ENCODE data around the gene RGS5.
"Not testable (repeated sequence)": the region's sequence is repeated elsewhere in the genome, so short reads cannot be mapped to it uniquely, and the experiment has no call there.

The RGS5 gene, protein sequence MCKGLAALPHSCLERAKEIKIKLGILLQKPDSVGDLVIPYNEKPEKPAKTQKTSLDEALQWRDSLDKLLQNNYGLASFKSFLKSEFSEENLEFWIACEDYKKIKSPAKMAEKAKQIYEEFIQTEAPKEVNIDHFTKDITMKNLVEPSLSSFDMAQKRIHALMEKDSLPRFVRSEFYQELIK

DNA sequence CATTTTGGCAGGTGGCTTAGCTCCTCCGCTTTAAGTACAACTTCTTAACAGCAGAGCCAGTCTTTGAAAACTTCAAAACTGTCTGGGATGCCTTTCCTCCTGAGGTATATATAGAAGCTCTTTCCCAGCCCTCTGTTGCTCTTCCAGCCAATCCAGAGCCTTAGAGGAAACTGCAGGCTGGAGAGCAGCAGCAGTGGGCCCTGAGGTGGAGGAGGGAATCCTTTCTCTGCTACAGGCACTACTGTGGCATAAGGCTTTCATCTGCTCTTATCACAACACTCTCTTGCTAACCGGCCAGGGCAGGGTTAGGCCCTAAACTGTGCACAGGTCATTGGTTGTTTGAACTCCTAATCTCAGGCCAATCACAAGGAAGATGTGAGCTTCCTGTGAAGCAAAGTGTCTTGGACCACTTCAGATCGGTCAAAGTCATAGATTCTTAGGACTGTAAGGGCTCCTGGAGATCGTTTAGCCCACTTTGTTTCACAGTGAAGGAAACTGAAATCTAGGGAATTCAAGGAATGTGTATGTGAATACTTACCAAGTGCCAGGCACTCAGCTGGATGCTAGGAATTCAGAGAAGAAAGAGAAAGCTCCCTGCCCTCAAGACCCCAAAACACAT is at the start of gene RGS5:
TSS of gene RGS5 (minus strand) at position 84 of the 619 bp plus-strand sequence. CDS start at position 3, 81 bp downstream.
- H3K4me3 ChIP-seq (ENCODE audit: low read depth, low read length): no peak within 1 kb of the TSS
- no peak for DNase-seq (ENCODE audit: low read depth)

DNA sequence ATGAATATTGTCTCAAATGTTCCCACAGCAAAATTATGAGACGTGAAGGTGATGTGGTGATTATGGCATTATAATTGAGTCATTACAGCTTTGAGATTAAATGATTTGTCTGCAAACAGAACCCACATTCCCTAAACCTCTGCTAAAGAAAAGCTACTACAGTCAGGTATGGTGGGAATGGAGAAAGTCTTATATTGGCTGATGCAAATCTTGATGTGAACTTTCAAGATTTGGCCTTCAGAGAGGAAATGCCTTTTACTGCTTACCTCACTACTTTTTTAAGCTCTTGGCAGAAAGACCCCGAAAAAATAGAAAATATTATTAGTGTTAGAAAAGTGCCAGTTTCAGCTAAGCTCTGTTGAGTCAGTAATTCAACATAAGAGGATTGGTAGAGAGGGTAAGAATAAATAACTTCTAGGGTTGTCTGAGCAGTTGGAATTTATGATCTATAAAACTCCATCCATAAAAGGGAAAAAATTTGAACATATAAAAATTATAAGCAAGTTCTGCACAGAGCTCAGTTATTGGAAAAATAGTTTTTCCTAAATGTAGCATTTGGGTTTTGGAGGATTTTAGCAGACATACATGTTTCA is 47.8 kb upstream of the RGS5 start:
- DNase-seq (ENCODE audit: low read depth): no peak

DNA sequence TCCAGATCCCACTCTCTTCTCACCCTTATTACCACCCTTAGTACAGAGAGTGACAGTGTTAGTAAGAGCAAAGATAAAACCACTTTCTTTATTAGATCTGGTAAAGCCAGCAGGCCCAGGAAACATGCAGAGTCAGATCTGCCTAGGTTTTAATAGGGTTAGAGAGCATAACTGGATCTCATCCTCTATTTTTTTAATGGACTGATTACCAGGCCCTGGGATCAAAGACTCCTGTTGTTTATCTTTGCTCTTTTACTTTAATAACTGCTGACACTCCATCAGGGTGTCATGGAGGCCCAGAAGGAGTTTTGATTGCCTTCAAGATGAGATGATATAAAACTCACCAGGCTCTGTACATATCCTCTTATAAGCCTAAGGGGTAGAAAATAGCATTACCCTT is 45.3 kb upstream of the RGS5 start:
- no peak overlapping the region for H3K4me3 ChIP-seq (ENCODE audit: low read depth, low read length)
- no peak for DNase-seq (ENCODE audit: low read depth)

More for the DNA sequence above, 47.8 kb upstream of the RGS5 start:
- no peak overlapping the region for H3K4me3 ChIP-seq (ENCODE audit: low read depth, low read length)

DNA sequence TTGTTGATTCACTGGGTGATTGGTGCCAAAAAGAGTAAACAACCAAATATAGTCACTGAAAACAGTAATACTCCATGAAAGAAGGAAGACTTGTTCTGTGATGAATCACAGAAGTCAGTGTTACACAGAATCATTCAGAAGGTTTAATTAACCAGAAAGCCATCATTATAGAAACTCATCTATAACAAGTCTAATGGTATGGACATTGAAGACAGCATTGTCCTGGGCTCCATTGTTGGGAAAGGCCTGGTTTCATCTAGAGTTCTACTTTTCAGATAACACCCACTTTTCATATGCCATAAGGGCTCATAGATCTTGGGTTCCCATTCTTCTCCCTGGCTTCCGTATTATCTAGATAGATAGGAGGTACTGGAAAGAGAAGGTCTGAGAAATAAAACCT is 41.9 kb upstream of the RGS5 start:
- H3K4me3 ChIP-seq (ENCODE audit: low read depth, low read length); DNase-seq (ENCODE audit: low read depth): not testable (repeated sequence)

DNA sequence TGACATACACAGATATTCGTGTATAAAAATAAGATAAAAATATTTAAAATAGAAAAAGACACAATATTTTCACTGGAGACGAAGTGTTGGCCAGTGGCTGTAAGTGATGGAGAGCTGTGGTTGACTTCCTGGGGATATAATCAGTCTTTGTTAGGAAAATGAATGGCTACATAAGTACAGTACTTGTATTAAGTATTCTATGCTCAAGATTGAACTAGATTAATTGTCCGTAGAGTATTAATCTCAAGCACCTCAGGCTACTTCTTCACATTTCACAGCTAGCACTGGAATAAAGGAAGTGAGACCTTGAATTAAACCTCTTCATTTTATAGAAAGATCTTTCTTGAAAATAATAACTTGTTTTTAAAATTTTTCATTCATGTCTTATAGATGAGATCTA is 39.0 kb upstream of the RGS5 start:
- H3K4me3 ChIP-seq (ENCODE audit: low read depth, low read length): no peak overlapping the region
- no peak for DNase-seq (ENCODE audit: low read depth)

DNA sequence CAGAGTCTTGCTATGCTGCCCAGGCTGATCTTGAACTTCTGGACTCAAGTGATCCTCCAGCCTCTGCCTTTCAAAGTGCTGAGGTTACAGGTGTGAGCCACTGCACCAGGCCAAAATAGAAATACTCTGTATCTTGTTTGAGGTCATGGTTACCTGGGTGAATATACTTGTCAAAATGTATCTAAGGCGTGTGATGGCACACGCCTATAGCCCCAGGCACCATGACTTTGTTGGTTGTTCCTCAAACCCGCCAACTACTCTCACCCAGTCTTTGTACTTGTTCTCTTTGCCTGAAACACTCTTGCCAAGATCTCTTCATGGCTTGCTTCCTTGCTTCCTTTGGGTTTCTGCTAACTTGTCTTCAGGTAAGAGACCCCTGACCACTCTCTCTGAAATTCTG is 38.0 kb upstream of the RGS5 start:
- no peak overlapping the region for H3K4me3 ChIP-seq (ENCODE audit: low read depth, low read length)
- DNase-seq (ENCODE audit: low read depth): no peak

DNA sequence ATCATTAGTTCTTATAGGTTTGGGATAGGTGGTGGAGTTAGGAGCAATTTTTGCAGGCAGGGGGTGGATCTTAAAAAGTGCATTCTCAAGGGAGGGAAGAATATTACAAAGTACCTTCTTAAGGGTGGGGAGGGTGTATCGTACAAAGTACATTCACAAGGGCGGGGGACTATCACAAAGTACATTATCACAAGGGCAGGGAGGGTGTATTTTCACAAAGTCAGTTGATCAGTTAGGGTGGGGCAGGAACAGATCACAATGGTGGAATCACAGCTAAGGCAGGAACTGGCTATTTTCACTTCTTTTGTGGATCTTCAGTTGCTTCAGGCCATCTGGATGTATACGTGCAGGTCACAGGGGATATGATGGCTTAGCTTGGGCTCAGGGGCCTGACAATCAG is 30.9 kb upstream of the RGS5 start:
- H3K4me3 ChIP-seq (ENCODE audit: low read depth, low read length); DNase-seq (ENCODE audit: low read depth): not testable (repeated sequence)

DNA sequence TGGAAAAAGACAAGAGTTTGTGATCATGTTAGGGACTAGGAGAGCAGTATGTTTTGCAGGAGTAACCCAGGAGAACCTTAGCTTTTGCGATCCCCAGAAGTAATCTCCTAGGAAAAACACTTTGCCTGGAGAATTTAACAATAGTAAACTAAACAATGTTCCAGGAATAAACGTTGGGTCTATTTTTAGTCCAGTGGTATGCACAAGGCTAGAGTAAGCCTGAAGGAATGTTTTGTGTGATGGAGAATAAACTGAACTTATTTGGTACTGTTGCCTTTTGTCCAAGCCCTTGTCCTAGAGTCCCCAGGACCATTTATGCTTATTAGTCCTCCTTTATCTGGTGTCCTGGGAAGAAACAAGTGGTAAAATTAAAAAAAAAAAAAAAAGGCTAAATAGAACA is 28.7 kb upstream of the RGS5 start:
- DNase-seq (ENCODE audit: low read depth): peak; percentile 9
- H3K4me3 ChIP-seq (ENCODE audit: low read depth, low read length): no peak overlapping the region

DNA sequence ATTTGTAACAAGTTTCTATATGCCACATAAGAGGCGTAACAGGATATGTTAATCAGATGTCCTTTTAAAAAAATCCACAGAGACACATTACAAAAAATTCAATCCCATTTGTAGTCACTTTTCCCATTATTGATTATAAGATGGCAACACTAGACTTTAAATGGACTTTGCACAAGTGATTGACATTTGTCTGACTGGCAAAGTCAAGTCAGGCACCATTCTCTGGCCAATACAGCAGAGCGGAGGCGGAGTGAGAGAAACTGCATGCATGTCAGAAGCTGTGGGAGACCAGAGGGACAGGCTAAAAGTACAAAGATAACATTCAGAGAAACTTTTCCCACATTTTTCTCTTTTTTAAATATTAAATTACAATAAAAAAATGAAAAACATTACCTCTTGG is 28.1 kb upstream of the RGS5 start:
- no peak overlapping the region for H3K4me3 ChIP-seq (ENCODE audit: low read depth, low read length)
- no peak for DNase-seq (ENCODE audit: low read depth)

DNA sequence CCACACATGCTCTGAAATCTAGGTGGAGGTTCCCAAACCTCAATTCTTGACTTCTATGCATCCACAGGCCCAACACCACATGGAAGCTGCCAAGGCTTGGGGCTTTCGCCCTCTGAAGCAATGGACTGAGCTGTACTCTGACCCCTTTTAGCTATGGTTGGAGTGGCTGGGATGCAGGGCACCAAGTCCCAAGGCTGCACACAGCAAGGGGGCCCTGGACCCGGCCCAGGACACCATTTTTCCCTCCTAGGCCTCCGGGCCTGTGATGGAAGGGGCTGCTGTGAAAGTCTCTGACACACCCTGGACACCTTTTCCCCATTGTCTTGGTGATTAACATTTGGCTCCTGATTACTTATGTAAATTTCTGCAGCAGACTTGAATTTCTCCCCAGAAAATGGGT is 25.6 kb upstream of the RGS5 start:
- DNase-seq (ENCODE audit: low read depth); H3K4me3 ChIP-seq (ENCODE audit: low read depth, low read length): not testable (repeated sequence)

DNA sequence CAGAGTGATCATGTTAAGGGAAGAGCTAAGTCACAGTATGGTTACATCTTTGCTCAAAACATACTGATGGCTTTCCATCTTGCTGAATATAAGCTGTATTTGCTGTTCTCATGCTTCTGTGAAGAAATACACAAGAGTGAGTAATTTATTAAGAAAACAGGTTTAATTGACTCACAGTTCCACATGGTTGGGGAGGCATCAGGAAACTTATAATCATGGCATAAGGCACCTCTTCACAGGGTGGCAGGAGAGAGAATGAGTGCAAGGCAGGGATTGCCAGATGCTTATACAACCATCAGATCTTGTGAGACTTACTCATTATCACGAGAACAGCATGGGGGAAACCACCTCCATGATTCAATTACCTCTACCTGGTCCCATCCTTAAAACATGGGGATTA is 24.4 kb upstream of the RGS5 start:
- H3K4me3 ChIP-seq (ENCODE audit: low read depth, low read length): no peak overlapping the region
- DNase-seq (ENCODE audit: low read depth): no peak

DNA sequence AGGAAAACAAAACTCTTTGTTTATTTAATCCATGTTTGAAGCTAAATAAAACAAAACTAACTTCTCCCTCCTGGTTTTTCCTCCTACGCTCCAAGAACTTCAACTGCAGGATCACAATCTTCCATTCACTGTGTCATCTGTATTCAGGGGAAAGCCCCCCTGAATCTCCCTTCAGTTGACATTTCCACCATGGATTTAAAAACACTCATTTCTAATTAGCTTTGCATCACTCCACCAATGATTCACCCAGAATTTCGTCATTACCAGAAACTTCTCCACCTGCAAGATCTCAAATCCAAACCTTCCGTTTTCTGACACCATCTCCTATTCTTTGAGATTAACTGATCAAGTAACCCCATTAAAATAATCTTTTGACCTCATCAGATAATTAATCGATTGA is 10.9 kb upstream of the RGS5 start:
- no peak for DNase-seq (ENCODE audit: low read depth)
- H3K4me3 ChIP-seq (ENCODE audit: low read depth, low read length): no peak overlapping the region

DNA sequence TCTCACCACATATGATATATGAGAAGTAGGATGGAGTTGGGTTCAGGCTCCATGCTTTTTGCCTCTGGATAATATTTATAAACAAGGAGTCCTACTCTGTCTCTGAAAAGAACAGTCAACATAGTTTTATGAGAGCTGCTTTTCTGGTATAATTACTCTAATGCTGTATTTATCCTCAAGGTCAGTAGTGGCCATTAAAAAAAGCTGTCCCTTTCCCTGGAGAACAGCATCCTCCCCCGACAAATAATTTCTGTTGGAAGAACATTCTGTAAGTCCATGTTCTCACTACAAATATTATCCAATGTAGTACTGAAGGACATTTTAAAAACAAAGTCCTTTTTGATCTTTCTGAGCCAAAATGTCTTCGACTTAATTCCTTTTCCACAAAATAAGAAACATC is 9.0 kb upstream of the RGS5 start:
- H3K4me3 ChIP-seq (ENCODE audit: low read depth, low read length): no peak overlapping the region
- no peak for DNase-seq (ENCODE audit: low read depth)

DNA sequence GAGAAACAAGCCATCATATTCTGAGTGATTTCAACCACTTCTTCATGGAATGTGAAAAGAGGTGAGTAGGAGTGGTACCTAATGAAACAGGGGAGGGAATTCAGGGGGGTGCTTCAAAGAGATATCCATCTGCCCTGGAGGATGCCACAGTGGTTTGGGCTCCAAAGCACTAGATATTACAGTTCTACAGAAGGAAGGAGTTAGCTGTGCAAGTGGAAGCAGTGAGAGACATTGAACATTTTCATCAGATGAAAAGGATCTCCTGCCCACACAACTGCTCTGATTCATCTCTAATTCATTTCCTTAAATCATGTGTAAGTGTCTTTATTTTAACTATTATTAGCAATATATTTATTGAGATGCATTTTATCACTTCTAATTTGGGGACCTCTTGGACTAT is 2.8 kb upstream of the RGS5 start:
- H3K4me3 ChIP-seq (ENCODE audit: low read depth, low read length): no peak overlapping the region
- DNase-seq (ENCODE audit: low read depth): no peak

DNA sequence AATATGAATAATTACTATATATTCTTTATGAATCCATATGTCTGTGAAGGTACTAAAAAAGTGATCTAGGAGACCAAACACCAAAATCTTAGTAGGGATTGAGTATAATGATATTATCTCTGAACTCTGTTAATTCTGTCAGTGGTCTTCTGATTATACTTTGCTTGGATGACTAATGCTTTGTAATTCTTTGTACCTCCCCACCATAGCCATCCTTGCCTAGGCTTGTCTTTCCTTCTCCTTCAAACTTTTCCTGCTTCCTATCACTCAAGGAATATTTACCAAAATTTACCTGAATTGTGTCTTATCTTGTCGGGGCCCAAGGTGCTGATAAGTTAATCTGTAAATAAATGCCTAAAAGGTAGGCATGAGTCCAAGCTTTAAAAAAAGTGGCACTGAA is 845 bp upstream of the RGS5 start:
- H3K4me3 ChIP-seq (ENCODE audit: low read depth, low read length): no peak overlapping the region
- no peak for DNase-seq (ENCODE audit: low read depth)

DNA sequence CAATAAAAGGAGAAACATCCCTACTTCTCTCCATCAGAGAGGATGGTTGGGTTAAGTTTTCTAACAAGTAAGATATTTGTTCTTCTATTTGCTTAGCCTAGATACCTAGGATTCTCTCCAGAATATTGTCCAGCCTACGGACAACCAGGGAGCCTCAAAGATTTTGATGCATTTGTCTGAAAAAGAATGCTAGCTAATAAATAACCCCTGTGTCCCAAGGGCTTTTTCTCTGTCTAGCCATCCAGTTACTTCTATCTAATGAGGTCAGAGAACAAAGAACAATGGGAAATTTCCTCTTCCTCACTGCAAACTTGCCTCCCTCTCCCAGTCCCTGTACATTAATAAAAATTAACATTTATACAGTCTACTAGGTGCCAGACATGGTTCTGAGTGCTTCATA is 810 bp downstream of the RGS5 start:
- H3K4me3 ChIP-seq (ENCODE audit: low read depth, low read length): no peak overlapping the region
- no peak for DNase-seq (ENCODE audit: low read depth)

DNA sequence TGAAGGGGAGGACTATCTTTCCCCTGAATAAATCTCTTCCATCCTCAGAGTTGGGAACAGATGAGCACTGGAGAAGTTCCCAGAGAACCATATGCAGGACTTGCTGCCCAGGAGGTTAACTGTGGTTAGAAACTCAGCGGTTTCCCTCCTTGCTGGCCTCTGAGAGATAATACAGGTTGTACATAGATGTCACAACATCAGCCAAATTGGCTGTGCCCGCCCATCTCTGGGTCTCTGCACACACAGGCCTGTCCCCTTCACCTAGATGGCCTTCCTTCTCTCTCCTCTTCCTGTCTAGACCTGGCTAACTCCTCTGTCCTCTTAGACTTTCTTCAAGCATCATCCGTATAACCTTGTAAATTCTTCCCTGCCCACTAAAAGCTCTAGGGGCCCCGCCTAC is 5.7 kb downstream of the RGS5 start:
- no peak overlapping the region for H3K4me3 ChIP-seq (ENCODE audit: low read depth, low read length)
- DNase-seq (ENCODE audit: low read depth): no peak

DNA sequence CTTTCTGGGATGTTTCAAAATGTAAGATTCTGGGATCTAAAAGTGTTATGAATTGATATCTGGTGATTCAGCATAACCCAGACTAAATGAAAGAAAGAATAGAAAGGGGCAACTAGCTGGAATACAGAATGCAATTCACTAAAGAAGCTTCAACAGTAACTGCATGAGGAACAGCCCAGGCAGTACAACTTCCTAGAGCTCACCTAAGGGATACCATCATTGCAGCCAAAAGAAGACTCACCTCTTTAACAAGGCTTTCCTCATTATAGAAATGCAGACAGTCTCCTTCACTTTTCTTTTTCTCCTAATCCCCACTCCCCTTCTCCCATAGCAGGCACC is 6.3 kb downstream of the RGS5 start:
- no peak overlapping the region for H3K4me3 ChIP-seq (ENCODE audit: low read depth, low read length)
- no peak for DNase-seq (ENCODE audit: low read depth)

DNA sequence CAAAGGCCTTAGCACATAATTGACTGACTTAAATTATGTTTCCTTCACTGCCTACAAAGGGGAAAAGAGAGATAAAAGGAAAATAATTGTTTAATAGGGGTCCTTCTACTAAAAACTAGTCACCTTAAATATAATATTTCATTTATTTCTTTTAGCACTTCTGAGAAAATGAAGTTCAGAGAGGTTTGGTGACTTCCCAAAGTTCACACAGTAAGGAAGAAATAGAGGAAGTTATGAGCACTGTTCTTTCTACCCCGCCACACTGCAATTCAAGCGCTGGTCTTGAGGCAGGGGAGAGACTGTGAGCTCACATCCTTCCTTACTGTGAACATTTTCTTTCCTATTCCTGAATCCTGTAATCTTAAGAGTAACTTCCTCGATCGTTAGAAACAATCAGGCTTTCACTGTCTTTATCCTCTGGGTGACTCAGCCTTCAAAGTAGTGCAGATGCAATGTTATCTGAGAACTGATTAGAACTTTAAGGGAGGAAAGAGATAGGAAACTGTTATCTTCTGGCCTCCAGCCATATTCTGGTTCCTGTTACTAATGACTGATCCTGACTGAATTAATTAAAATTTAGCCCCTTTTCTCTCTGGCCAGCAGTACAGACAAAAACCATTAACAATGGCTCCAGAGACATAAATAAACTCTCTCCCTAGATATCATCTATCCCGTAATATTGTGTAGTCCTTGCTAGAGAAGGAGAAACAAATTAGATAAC is 6.8 kb downstream of the RGS5 start:
- DNase-seq (ENCODE audit: low read depth): no peak

DNA sequence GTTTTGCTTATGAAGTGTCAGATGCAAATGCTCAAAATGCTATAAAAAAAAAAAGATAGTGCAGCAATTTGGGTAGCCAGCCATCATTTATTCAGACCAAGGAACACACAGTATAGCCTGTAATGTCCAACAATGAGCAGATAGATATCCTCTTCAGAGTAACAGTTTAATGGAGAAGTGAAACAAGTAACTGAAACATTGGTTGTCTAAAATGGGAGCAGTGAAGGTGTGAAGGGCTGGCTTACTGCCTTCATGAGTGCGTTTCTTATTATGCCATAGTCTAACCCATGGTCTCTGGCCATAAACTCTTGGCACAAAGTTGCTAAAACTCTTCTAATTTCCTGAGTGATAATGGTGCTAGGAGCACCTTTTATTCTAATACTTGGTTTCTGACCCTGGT is 11.4 kb downstream of the RGS5 start:
- no peak overlapping the region for H3K4me3 ChIP-seq (ENCODE audit: low read depth, low read length)
- DNase-seq (ENCODE audit: low read depth): no peak

More for the DNA sequence above, 6.8 kb downstream of the RGS5 start:
- no peak overlapping the region for H3K4me3 ChIP-seq (ENCODE audit: low read depth, low read length)

DNA sequence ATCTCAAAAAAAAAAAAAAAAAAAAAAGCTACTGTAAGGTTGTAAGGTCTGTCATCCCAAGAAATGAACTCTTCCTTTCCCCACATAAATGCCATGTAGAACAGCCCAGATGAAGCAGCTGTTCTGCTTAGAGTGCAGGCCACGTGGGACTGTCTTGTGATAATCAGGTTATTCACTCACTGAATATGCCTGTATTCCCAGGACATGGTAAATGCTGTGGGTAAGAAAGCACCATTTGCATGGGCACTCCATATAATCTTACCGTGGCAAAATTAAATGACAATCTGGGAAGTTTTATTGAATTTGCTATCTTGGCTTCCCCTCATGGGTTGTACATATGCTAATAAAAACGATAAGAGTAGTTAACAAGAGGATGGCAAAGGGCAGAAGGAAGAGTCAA is 13.8 kb downstream of the RGS5 start:
- no peak overlapping the region for H3K4me3 ChIP-seq (ENCODE audit: low read depth, low read length)
- DNase-seq (ENCODE audit: low read depth): no peak
